Hepatocyte (in vitro differentiated cells): ENCODE results near the gene FAM83F.

Experiments
- EZH2 ChIP-seq: fragments of 200-600 bp; sonication (generic); IDR thresholded peaks from 2 replicates; pipeline ENCODE4 v1.6.1; 2016; ENCODE audit warnings: antibody characterized with exemption, mild to moderate bottlenecking, borderline replicate concordance
- EZH2phosphoT487 ChIP-seq: fragments of 200-600 bp; sonication (generic); IDR thresholded peaks from one replicate; pipeline ENCODE4 v1.6.1; 2018; ENCODE audit warnings: antibody characterized with exemption, mild to moderate bottlenecking, low read depth, moderate library complexity; ENCODE audit not compliant: unreplicated experiment, severe bottlenecking
- TF ChIP-seq, protein P1 (sequence below): fragments of 200-600 bp; sonication (generic); IDR thresholded peaks from 2 replicates; pipeline ENCODE4 v1.5.1; 2016; ENCODE audit warnings: antibody characterized with exemption, mild to moderate bottlenecking; ENCODE audit not compliant: poor library complexity

DNA sequence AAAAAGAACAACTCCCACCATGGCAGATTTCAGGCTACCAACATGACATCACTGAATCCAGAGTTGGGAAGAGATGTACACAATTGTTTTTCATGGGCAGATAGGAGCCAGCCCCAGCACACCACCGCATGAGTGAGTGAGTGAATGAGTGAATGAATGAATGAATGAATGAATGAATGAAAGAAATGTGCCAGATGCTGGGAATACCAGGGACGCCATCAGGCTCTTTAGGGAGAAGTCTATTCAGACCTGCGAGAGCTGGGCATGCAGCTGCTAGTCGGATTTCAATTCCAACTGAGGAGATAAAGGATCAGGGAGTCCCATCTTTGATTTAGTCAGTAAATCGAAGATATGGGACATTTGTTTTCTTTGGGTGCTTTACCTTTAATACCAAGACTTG, 15.3 kb upstream of the FAM83F start:
- TF ChIP-seq, protein P1, sequence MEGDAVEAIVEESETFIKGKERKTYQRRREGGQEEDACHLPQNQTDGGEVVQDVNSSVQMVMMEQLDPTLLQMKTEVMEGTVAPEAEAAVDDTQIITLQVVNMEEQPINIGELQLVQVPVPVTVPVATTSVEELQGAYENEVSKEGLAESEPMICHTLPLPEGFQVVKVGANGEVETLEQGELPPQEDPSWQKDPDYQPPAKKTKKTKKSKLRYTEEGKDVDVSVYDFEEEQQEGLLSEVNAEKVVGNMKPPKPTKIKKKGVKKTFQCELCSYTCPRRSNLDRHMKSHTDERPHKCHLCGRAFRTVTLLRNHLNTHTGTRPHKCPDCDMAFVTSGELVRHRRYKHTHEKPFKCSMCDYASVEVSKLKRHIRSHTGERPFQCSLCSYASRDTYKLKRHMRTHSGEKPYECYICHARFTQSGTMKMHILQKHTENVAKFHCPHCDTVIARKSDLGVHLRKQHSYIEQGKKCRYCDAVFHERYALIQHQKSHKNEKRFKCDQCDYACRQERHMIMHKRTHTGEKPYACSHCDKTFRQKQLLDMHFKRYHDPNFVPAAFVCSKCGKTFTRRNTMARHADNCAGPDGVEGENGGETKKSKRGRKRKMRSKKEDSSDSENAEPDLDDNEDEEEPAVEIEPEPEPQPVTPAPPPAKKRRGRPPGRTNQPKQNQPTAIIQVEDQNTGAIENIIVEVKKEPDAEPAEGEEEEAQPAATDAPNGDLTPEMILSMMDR, result no peak
- TF ChIP-seq EZH2, result no peak
- TF ChIP-seq EZH2phosphoT487, result no peak
